GM12873 (cell line): Measurements from ENCODE around the gene ZNF148.

Experiments used
- CTCF ChIP-seq: IDR thresholded peaks from 2 replicates; pipeline ENCODE4 v1.5.1; 2012; ENCODE audit warnings: low read depth, mild to moderate bottlenecking, moderate library complexity, low read length, control low read depth; ENCODE audit not compliant: insufficient read depth; ENCODE audit errors: missing control alignments

Gene ZNF148

DNA sequence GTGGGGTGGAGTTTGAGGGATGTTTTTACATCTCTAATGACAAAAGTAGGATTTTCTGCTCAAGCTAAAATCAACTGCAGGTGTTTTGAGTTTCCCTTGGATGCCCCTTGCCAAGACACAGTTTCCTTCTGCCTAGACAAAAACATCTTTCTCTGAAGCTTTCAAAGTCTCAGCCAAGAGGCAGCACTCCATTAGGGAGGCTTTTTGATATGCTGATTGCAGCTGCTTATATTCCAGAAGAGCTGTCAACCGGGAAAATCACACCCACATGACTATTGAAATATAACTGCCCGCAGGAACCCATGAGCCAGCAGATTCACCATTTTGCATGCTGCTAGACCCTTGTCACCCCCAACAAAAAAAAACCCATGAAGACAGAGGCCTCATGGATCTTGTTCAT lies 27.5 kb upstream of the ZNF148 start:
- no peak for TF ChIP-seq CTCF

- TF ChIP-seq CTCF: no peak
Measured at GRCh38 chr3:125401402-125401801, 26.3 kb upstream of the ZNF148 start.

GRCh38 chr3:125398952-125399351 lies 23.8 kb upstream of the ZNF148 start:
- TF ChIP-seq CTCF: peak; percentile 16

GRCh38 chr3:125395091-125395490 lies 20.0 kb upstream of the ZNF148 start:
- no peak for TF ChIP-seq CTCF

- no peak for TF ChIP-seq CTCF
Measured at GRCh38 chr3:125394406-125394805, 19.3 kb upstream of the ZNF148 start.

GRCh38 chr3:125389282-125389681 lies 14.2 kb upstream of the ZNF148 start:
- TF ChIP-seq CTCF: no peak

DNA sequence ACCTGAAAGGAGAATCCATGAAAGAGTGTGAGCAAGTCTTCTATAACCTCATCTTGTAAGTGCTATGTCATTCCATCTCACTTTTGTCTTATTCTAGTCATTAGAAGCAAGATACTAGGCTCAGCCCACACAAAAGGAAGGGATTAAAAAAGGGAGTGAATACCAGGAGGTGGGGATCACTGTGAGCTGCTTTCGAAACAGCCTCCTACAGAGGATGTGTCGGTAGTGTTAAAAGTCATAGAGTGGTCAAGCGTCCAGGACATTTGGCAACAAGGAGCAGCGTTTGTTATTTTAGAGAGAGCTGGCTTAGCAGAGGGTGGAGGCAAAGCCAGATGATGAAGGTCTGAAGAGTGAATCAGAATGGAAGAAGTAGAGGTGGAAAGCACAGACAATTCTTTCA lies 11.7 kb upstream of the ZNF148 start:
- no peak for TF ChIP-seq CTCF
